Measurements from ENCODE around the gene APOBEC3A. TPM values are rescaled to one million over a fixed set of nuclear protein-coding genes. Genes with fewer than 3 reads are reported as not detected.

APOBEC3A gene
- total RNA-seq: 0.13 TPM
- polyA plus RNA-seq (ENCODE audit: insufficient read depth in 1 of 8, insufficient read length in 8 of 8, low replicate concordance in 1 of 8): 1 to 10 TPM in 2 of 8 donors, under 1 TPM in 4, not detected in 2; 0.11 to 2.5 (median 0.57) TPM
- long read RNA-seq, donor 1: 0 reads
- long read RNA-seq, donor 2: 0 reads
- long read RNA-seq, donor 3: 0 reads
- long read RNA-seq, donor 4, partial matches to known transcripts: 0 of 1 reads
- long read RNA-seq, donor 4, other reads (novel, unspliced or antisense): 0 of 1 reads
- long read RNA-seq, donor 5: 0 reads
- long read RNA-seq, donor 6: 0 reads
- long read RNA-seq, donor 7: 0 reads
- long read RNA-seq, donor 8: 0 reads
- long read RNA-seq, donor 9: 0 reads
- long read RNA-seq, donor 10: 0 reads
- long read RNA-seq, donor 11: 0 reads

DNA sequence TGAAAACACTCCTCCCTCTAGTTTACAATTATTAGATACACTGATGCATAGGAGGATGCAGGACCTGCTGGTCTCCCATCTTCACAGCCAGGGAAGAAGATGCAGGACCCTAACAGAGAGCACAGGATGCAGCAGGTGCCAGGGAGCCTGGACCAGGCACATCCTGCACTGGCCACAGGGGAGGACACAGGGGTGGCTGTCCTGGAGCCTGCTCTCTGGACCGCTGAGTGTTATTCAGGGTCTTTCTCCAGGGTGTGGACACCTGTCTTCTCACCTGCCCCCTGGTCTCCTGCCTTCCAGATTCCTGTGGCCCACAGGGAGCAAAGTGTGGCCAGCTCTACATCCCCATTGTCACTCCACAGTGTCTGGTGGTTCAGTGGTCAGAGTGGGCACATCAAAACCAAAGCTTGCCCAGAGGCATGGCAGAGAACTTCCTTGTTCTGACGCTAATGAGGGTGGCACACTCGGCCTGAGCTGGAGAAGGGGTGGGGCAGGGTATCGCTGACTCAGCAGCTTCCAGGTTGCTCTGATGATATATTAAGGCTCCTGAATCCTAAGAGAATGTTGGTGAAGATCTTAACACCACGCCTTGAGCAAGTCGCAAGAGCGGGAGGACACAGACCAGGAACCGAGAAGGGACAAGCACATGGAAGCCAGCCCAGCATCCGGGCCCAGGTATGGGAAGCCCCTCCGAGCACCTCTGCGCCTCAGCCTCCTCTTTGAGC, at the start of gene APOBEC3A:
Gene APOBEC3A, plus strand, starts transcription at position 564 of the 725 bp plus-strand sequence. Its CDS starts 83 bp downstream, at position 647.
- peaks cover 3% of the 10 kb centered on the region for H3K4me1 ChIP-seq (ENCODE audit: control insufficient read depth, insufficient read depth, low read length)
- no peaks in the 10 kb centered on the region for H3K9me3 ChIP-seq (replicated peaks; ENCODE audit: control insufficient read depth, low read depth, low read length)
- no peak for DNase-seq
- peaks cover 4% of the 10 kb centered on the region for H3K27me3 ChIP-seq (ENCODE audit: control insufficient read depth, insufficient read depth, low read length)
- H3K27ac ChIP-seq (ENCODE audit: low read length): no peak within 1 kb of the TSS
- H3K4me3 ChIP-seq (ENCODE audit: low read length): no peak within 1 kb of the TSS
- H3K36me3 ChIP-seq (ENCODE audit: control insufficient read depth, insufficient read depth, low read length): no peaks in the 10 kb centered on the region
- 80% methylated on average over 10 of the region's 11 CpGs for WGBS (ENCODE audit: insufficient coverage)

DNA sequence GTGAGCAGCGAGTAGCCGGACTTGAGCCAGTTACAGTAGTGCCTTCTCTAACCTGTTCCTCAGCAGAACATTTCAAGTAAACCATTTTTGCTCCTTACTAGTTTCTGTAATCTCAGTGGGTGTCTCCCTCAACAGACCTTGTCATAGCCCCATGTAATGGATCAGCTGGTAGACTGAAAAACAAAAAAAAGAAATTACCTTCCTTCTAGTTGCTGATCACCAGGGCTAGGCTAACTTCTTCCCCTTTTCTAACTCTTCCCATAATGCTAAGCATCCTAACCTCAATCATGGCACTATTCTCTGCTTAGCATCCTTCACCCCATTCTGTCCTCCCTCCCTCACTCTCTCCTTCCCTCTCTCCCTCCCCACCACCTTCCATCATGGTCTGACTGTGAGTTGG, 49.6 kb upstream of the APOBEC3A start:
- H3K4me3 ChIP-seq (ENCODE audit: low read length): no peak overlapping the region
- no peaks in the 10 kb centered on the region for H3K36me3 ChIP-seq (ENCODE audit: control insufficient read depth, insufficient read depth, low read length)
- no peak overlapping the region for H3K27ac ChIP-seq (ENCODE audit: low read length)
- DNase-seq: no peak
- H3K9me3 ChIP-seq (replicated peaks; ENCODE audit: control insufficient read depth, low read depth, low read length): peaks cover 2% of the 10 kb centered on the region
- no peaks in the 10 kb centered on the region for H3K4me1 ChIP-seq (ENCODE audit: control insufficient read depth, insufficient read depth, low read length)
- H3K27me3 ChIP-seq (ENCODE audit: control insufficient read depth, insufficient read depth, low read length): no peaks in the 10 kb centered on the region
- WGBS (ENCODE audit: insufficient coverage): no CpG with 5 or more reads among the region's 2 CpGs

DNA sequence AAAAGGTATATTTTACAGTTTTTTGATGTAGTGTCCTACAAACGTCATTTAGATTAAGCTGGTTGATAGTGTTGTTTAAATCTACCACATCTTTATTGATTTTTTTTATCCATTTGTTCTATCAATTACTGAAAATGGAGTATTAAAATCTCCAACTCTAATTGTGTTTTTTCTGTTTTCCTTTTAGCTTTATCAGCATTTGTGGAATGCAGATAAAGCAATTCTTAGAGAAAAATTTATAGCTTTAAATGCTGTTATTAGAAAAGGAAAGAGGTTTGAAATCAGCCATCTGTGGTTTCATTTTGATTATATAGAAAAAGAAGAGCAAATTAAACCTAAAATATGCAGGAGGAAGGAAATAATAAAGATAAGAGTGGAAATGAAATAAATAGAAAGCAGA, 46.0 kb upstream of the APOBEC3A start:
- Histone ChIP-seq H3K36me3 (ENCODE audit: control insufficient read depth, insufficient read depth, low read length) (no peaks in the 10 kb centered on the region), H3K4me3 (ENCODE audit: low read length) (no peak overlapping the region), H3K27me3 (ENCODE audit: control insufficient read depth, insufficient read depth, low read length) (peaks cover 6% of the 10 kb centered on the region), H3K4me1 (ENCODE audit: control insufficient read depth, insufficient read depth, low read length) (no peaks in the 10 kb centered on the region), H3K9me3 (replicated peaks; ENCODE audit: control insufficient read depth, low read depth, low read length) (no peaks in the 10 kb centered on the region), H3K27ac (ENCODE audit: low read length) (no peak overlapping the region)
- no CpG with 5 or more reads among the region's 1 CpG for WGBS (ENCODE audit: insufficient coverage)
- no peak for DNase-seq

DNA sequence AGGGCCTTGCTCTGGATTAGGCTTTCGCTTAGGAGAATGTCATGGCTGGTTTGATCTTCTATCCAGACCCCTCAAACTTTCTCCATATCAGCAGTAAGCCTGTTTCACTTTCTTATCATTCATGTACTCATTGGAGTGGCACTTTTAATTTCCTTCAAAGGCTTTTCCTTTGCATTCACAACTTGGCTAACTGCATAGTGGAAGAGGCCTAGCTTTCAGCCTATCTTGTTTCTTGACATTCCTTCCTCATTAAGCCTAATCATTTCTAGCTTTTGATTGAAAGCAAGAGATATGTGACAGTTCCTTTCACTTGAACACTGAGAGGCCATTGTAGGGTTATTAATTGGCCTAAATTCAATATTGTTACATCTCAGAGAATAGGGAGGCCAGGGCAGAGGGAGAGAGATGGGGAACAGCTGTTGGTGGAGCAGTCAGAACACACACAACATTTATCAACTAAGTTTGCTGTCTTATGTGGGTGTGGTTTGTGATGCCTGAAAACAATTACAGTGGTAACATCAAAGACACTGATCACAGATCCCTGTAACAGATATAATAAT, 37.7 kb upstream of the APOBEC3A start:
- no CpG with 5 or more reads among the region's 1 CpG for WGBS (ENCODE audit: insufficient coverage)
- H3K4me1 ChIP-seq (ENCODE audit: control insufficient read depth, insufficient read depth, low read length): peaks cover 16% of the 10 kb centered on the region
- no peak for DNase-seq

DNA sequence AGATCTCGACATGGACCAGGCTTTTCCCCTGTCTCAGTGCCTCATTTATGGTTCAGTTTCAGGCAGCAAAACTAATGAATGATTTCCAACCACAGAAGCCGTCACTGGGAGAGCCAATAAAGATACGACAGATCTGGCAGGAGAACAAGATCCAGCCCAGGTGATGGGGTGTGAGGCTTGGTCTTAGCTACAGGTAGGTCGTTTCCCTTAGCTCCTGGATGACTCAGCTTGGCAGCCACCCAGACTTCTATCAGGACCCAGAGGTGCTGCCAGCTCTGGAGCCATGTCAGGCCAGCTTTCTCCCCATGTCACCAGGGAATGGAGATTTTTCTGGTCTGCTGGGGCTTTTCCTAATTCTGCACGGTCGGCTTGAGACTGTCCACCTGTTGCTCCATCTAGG, 36.3 kb upstream of the APOBEC3A start:
- no peak overlapping the region for H3K27ac ChIP-seq (ENCODE audit: low read length)
- no peaks in the 10 kb centered on the region for H3K36me3 ChIP-seq (ENCODE audit: control insufficient read depth, insufficient read depth, low read length)
- 47% methylated on average over 6 of the region's 6 CpGs for WGBS (ENCODE audit: insufficient coverage)
- peaks cover 26% of the 10 kb centered on the region for H3K27me3 ChIP-seq (ENCODE audit: control insufficient read depth, insufficient read depth, low read length)
- no peaks in the 10 kb centered on the region for H3K9me3 ChIP-seq (replicated peaks; ENCODE audit: control insufficient read depth, low read depth, low read length)
- no peak for DNase-seq
- H3K4me1 ChIP-seq (ENCODE audit: control insufficient read depth, insufficient read depth, low read length): peaks cover 16% of the 10 kb centered on the region
- no peak overlapping the region for H3K4me3 ChIP-seq (ENCODE audit: low read length)

More for the DNA sequence above, 37.7 kb upstream of the APOBEC3A start:
- H3K36me3 ChIP-seq (ENCODE audit: control insufficient read depth, insufficient read depth, low read length): no peaks in the 10 kb centered on the region
- H3K27ac ChIP-seq (ENCODE audit: low read length): no peak overlapping the region
- no peaks in the 10 kb centered on the region for H3K9me3 ChIP-seq (replicated peaks; ENCODE audit: control insufficient read depth, low read depth, low read length)
- H3K27me3 ChIP-seq (ENCODE audit: control insufficient read depth, insufficient read depth, low read length): peaks cover 24% of the 10 kb centered on the region
- no peak overlapping the region for H3K4me3 ChIP-seq (ENCODE audit: low read length)

DNA sequence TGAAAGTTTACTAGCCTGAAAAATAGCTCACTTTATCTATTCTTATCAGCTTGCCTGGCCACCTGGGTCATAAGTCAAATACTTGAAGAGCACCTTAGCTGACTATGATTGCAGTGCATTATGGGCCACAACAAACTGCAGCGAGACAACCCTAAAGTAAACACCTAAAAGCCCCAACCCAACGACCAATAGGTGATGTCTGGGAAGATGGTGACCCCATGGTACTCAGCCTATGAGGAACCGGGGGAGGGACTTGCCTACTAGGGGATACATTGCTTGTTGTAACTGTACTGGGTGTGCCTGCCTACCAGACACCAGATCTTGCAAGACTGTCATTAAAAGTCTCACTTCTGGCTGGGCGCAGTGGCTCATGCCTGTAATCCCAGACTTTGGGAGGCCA, 35.6 kb upstream of the APOBEC3A start:
- Histone ChIP-seq H3K36me3 (ENCODE audit: control insufficient read depth, insufficient read depth, low read length) (no peaks in the 10 kb centered on the region), H3K4me1 (ENCODE audit: control insufficient read depth, insufficient read depth, low read length) (peaks cover 16% of the 10 kb centered on the region), H3K9me3 (replicated peaks; ENCODE audit: control insufficient read depth, low read depth, low read length) (no peaks in the 10 kb centered on the region), H3K4me3 (ENCODE audit: low read length) (no peak overlapping the region), H3K27ac (ENCODE audit: low read length) (no peak overlapping the region), H3K27me3 (ENCODE audit: control insufficient read depth, insufficient read depth, low read length) (peaks cover 21% of the 10 kb centered on the region)
- DNase-seq: no peak
- 100% methylated on average over 2 of the region's 4 CpGs for WGBS (ENCODE audit: insufficient coverage)

DNA sequence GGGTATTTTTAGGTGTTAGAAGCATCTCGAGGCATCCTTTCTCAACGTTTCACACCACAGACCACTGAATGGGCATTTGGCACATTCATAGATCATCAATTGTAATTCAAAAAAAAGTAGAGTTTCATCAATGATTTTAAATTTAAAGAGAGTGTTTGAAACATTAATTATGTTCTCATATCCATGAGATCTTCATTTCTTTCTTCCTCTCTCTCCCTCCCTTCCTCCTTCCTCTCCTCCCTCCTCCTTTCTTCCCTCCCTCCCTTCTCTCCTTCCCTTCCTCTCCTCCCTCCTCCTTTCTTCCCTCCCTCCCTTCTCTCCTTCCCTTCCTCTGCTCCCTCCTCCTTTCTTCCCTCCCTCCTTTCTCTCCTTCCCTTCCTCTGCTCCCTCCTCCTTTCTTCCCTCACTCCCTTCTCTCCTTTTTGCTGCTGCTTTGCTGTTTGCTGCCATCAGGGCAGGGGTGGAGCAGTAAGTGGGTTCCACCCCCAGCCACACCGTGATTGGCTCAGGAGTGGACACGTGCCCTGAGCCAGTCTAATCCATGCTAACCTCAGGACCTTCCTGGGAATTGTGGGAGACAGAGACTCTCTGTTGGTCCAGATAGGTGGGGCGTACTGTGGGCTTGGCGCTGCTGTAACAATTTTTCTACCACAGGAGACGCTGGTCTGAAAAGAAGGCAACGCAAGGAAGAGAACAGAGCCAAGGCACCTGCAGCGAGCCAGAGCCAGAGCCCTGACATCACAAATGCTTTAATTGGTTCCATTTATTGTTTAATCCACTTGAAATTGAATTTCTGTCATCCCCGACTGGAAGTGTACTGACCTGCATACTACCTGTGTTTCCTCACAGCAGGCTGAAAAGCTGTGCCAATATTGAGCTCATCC, 33.7 kb upstream of the APOBEC3A start:
- H3K4me3 ChIP-seq (ENCODE audit: low read length): no peak overlapping the region
- H3K27ac ChIP-seq (ENCODE audit: low read length): peak overlapping the region; percentile 80
- no peaks in the 10 kb centered on the region for H3K36me3 ChIP-seq (ENCODE audit: control insufficient read depth, insufficient read depth, low read length)
- H3K27me3 ChIP-seq (ENCODE audit: control insufficient read depth, insufficient read depth, low read length): peaks cover 25% of the 10 kb centered on the region
- H3K4me1 ChIP-seq (ENCODE audit: control insufficient read depth, insufficient read depth, low read length): peaks cover 26% of the 10 kb centered on the region
- peak; percentile 96 for DNase-seq
- WGBS (ENCODE audit: insufficient coverage): 0% methylated on average over 1 of the region's 10 CpGs
- no peaks in the 10 kb centered on the region for H3K9me3 ChIP-seq (replicated peaks; ENCODE audit: control insufficient read depth, low read depth, low read length)

DNA sequence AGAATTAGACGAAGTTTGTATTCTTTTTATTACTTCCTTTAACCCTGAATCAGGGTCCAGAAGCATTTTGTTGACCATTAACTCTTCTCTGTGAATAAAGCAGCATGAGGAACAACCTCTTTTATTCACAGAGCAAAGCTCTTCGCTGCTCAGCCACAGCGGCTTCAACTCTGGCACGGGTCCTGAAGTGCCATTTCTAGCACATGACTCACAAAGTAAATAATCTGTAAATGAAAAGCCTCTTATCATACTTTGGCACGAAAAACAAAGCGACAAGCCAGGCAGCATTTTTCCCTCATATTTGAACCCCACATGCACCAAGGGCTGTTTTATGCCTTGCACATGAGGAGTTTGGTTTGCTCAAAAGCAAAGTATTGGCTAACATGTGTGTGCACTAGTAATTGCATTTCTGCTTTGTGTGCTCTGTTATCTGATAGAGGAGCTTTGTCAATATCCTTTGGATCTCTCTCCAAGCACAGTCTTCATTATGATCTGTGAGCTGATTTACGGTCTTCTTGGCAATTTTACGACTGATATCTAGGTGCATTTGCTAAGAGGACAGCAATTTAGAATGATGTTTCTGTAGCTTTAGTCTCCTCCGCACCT, 33.0 kb upstream of the APOBEC3A start:
- Histone ChIP-seq H3K4me1 (ENCODE audit: control insufficient read depth, insufficient read depth, low read length) (peaks cover 26% of the 10 kb centered on the region), H3K27ac (ENCODE audit: low read length) (peak overlapping the region; percentile 80), H3K9me3 (replicated peaks; ENCODE audit: control insufficient read depth, low read depth, low read length) (no peaks in the 10 kb centered on the region), H3K4me3 (ENCODE audit: low read length) (no peak overlapping the region), H3K36me3 (ENCODE audit: control insufficient read depth, insufficient read depth, low read length) (no peaks in the 10 kb centered on the region), H3K27me3 (ENCODE audit: control insufficient read depth, insufficient read depth, low read length) (peaks cover 29% of the 10 kb centered on the region)
- peak; percentile 82 for DNase-seq
- WGBS (ENCODE audit: insufficient coverage): 0% methylated on average over 1 of the region's 9 CpGs

DNA sequence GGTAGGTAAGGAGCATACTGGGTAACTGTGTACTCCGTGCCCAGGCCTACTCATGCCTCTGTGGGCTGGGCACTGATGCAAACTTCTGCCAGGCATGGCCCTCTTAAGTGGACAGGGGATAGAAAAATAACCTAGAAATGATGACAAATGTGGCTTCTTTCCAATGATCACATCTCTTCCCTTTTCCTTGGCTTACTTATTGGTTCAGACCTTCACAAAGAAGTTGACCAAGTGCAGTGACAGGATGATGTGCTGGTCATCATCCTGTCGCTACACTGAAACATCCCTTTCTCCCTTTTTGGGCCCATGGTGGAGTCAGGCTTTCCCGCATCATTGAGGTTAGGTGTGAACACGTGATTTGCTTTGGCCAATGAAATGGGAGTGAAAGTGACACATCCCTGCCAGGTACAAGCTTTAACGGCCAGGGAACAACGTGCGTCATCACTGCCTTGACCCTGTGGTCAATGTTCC, 31.8 kb upstream of the APOBEC3A start:
- DNase-seq: no peak
- Histone ChIP-seq H3K27me3 (ENCODE audit: control insufficient read depth, insufficient read depth, low read length) (peaks cover 29% of the 10 kb centered on the region), H3K4me1 (ENCODE audit: control insufficient read depth, insufficient read depth, low read length) (peaks cover 26% of the 10 kb centered on the region), H3K27ac (ENCODE audit: low read length) (no peak overlapping the region), H3K4me3 (ENCODE audit: low read length) (no peak overlapping the region), H3K36me3 (ENCODE audit: control insufficient read depth, insufficient read depth, low read length) (no peaks in the 10 kb centered on the region), H3K9me3 (replicated peaks; ENCODE audit: control insufficient read depth, low read depth, low read length) (no peaks in the 10 kb centered on the region)
- WGBS (ENCODE audit: insufficient coverage): 69% methylated on average over 6 of the region's 7 CpGs
